Astrocyte (in vitro differentiated cells and primary cell): ENCODE measurements around the gene UACA.

ENCODE experiments used
- EZH2 ChIP-seq: IDR thresholded peaks from 2 replicates; pipeline ENCODE4 v1.6.1; 2012; ENCODE audit warnings: mild to moderate bottlenecking, low read length, inconsistent platforms; ENCODE audit not compliant: insufficient read depth
- TF ChIP-seq, protein P1 (sequence below): IDR thresholded peaks from 2 replicates; pipeline ENCODE4 v1.5.1; 2011; ENCODE audit warnings: low read depth, mild to moderate bottlenecking, inconsistent platforms, low read length, moderate library complexity; ENCODE audit not compliant: insufficient read depth

DNA sequence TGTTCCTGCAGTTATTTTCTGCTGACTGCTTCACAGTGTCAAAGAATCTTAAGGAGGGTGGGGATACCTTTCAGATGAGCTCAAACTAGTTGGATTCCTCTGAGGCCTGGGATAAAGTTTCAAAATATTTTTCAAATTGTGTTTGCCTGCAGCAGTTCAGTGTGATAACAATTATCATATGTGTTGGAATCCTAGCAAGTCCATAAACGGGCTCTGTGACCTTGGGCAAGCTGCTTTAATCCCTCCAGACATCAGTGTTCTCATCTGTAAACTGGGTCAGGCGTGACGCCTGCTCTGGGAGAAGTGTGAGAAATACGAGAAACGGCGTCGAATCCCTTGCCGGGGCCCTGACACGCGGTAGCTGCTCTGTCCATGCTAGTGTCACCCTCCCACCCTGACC is 153.5 kb downstream of the UACA start:
- TF ChIP-seq, protein P1, sequence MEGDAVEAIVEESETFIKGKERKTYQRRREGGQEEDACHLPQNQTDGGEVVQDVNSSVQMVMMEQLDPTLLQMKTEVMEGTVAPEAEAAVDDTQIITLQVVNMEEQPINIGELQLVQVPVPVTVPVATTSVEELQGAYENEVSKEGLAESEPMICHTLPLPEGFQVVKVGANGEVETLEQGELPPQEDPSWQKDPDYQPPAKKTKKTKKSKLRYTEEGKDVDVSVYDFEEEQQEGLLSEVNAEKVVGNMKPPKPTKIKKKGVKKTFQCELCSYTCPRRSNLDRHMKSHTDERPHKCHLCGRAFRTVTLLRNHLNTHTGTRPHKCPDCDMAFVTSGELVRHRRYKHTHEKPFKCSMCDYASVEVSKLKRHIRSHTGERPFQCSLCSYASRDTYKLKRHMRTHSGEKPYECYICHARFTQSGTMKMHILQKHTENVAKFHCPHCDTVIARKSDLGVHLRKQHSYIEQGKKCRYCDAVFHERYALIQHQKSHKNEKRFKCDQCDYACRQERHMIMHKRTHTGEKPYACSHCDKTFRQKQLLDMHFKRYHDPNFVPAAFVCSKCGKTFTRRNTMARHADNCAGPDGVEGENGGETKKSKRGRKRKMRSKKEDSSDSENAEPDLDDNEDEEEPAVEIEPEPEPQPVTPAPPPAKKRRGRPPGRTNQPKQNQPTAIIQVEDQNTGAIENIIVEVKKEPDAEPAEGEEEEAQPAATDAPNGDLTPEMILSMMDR: no peak
- TF ChIP-seq EZH2: no peak
